H9 (cell line): ENCODE data around the gene NEMP1. TPM values are rescaled to one million over a fixed set of nuclear protein-coding genes. Genes with fewer than 3 reads are reported as not detected.

Experiments used
- DNase-seq: peaks from one replicate; pipeline ENCODE4 v3.0.0-alpha.2; 2017
- H2AFZ ChIP-seq: one replicate; pipeline ENCODE4 v1.6.1; 2013; ENCODE audit warnings: mild to moderate bottlenecking, low read length, control low read depth, moderate library complexity
- H2AK5ac ChIP-seq: 2 replicates; pipeline ENCODE4 v1.6.1; 2013; ENCODE audit warnings: low read length, control low read depth, mixed read lengths; ENCODE audit not compliant: insufficient read length
- H2BK120ac ChIP-seq: one replicate; pipeline ENCODE4 v1.6.1; 2013; ENCODE audit warnings: low read depth, mild to moderate bottlenecking, low read length, control low read depth, inconsistent platforms; ENCODE audit not compliant: poor library complexity, severe bottlenecking
- H2BK12ac ChIP-seq: 2 replicates; pipeline ENCODE4 v1.6.1; 2013; ENCODE audit warnings: low read length, control low read depth, mixed read lengths, low read depth; ENCODE audit not compliant: insufficient read length
- H2BK15ac ChIP-seq: 2 replicates; pipeline ENCODE4 v1.6.1; 2013; ENCODE audit warnings: low read depth, low read length, control low read depth
- H2BK20ac ChIP-seq: one replicate; pipeline ENCODE4 v1.6.1; 2013; ENCODE audit warnings: low read depth, mild to moderate bottlenecking, low read length, control low read depth, inconsistent platforms; ENCODE audit not compliant: poor library complexity, severe bottlenecking
- H2BK5ac ChIP-seq: 2 replicates; pipeline ENCODE4 v1.6.1; 2013; ENCODE audit warnings: low read length, control low read depth, mixed read lengths; ENCODE audit not compliant: insufficient read length
- H3K14ac ChIP-seq: 2 replicates; pipeline ENCODE4 v1.6.1; 2013; ENCODE audit warnings: low read length, control low read depth; ENCODE audit not compliant: insufficient read depth
- H3K18ac ChIP-seq: 2 replicates; pipeline ENCODE4 v1.6.1; 2013; ENCODE audit warnings: low read depth, mild to moderate bottlenecking, mixed read lengths, low read length, control low read depth; ENCODE audit not compliant: insufficient read length
- H3K23ac ChIP-seq: 2 replicates; pipeline ENCODE4 v1.6.1; 2013; ENCODE audit warnings: low read length, control low read depth, mixed read lengths, low read depth; ENCODE audit not compliant: insufficient read length
- H3K23me2 ChIP-seq: 2 replicates; pipeline ENCODE4 v1.6.1; 2013; ENCODE audit warnings: low read depth, mild to moderate bottlenecking, mixed read lengths, low read length, control low read depth; ENCODE audit not compliant: insufficient read length, poor library complexity, severe bottlenecking
- H3K27ac ChIP-seq: 2 replicates; pipeline ENCODE4 v1.5.1; 2013; ENCODE audit warnings: low read length, control low read depth, mixed read lengths, low read depth; ENCODE audit not compliant: insufficient read length
- H3K27me3 ChIP-seq: 2 replicates; pipeline ENCODE4 v1.6.1; 2013; ENCODE audit warnings: low read length, control low read depth, inconsistent platforms; ENCODE audit not compliant: insufficient read depth
- H3K4ac ChIP-seq: 2 replicates; pipeline ENCODE4 v1.6.1; 2013; ENCODE audit warnings: low read depth, mild to moderate bottlenecking, control low read depth, inconsistent platforms, low read length, moderate library complexity
- H3K4me1 ChIP-seq: 2 replicates; pipeline ENCODE4 v1.6.1; 2013; ENCODE audit warnings: low read length, control low read depth, inconsistent platforms; ENCODE audit not compliant: insufficient read depth
- H3K4me2 ChIP-seq: 2 replicates; pipeline ENCODE4 v1.6.1; 2013; ENCODE audit warnings: low read length, control low read depth, mixed read lengths; ENCODE audit not compliant: insufficient read length, insufficient read depth
- H3K56ac ChIP-seq: 2 replicates; pipeline ENCODE4 v1.6.1; 2013; ENCODE audit warnings: low read depth, mild to moderate bottlenecking, mixed read lengths, low read length, control low read depth; ENCODE audit not compliant: insufficient read length
- H3K79me1 ChIP-seq: 2 replicates; pipeline ENCODE4 v1.6.1; 2013; ENCODE audit warnings: low read depth, mild to moderate bottlenecking, moderate library complexity, low read length, control low read depth, inconsistent platforms; ENCODE audit not compliant: insufficient read depth, poor library complexity, severe bottlenecking
- H3K79me2 ChIP-seq: 2 replicates; pipeline ENCODE4 v1.6.1; 2013; ENCODE audit warnings: low read length, control low read depth, inconsistent platforms; ENCODE audit not compliant: insufficient read depth
- H3K9ac ChIP-seq: 2 replicates; pipeline ENCODE4 v1.6.1; 2013; ENCODE audit warnings: low read length, control low read depth, mixed read lengths; ENCODE audit not compliant: insufficient read length; ENCODE audit errors: extremely low read depth
- H3K9me3 ChIP-seq: one replicate; pipeline ENCODE4 v1.6.1; 2013; ENCODE audit warnings: low read depth, low read length, inconsistent platforms; ENCODE audit not compliant: control insufficient read depth
- H3T11ph ChIP-seq: one replicate; pipeline ENCODE4 v1.6.1; 2013; ENCODE audit warnings: mild to moderate bottlenecking, low read length, control low read depth, inconsistent platforms
- H4K20me1 ChIP-seq: one replicate; pipeline ENCODE4 v1.6.1; 2013; ENCODE audit not compliant: control insufficient read depth, insufficient read length, insufficient read depth
- H4K5ac ChIP-seq: 2 replicates; pipeline ENCODE4 v1.6.1; 2013; ENCODE audit warnings: low read depth, mild to moderate bottlenecking, mixed read lengths, low read length, control low read depth; ENCODE audit not compliant: insufficient read length
- H4K8ac ChIP-seq: replicated peaks from 2 replicates; pipeline ENCODE4 v1.6.1; 2013; ENCODE audit warnings: low read length, control low read depth, mixed read lengths, low read depth; ENCODE audit not compliant: insufficient read length
- H4K91ac ChIP-seq: 2 replicates; pipeline ENCODE4 v1.6.1; 2013; ENCODE audit warnings: low read depth, mild to moderate bottlenecking, moderate library complexity, mixed read lengths, low read length, control low read depth; ENCODE audit not compliant: insufficient read length
- H3K27ac Mint-ChIP-seq, 3 experiments: 2 replicates in 2 of 3; 3 replicates in 1 of 3; pipeline ENCODE4 v1.8.0; 2020 to 2021; ENCODE audit warnings: mixed read lengths in 3 of 3, mild to moderate bottlenecking in 1 of 3, moderate library complexity in 1 of 3
- H3K27me3 Mint-ChIP-seq: 2 replicates; pipeline ENCODE4 v1.8.0; 2021; ENCODE audit warnings: low read depth, mild to moderate bottlenecking, moderate library complexity, mixed read lengths
- H3K36me3 Mint-ChIP-seq, 3 experiments: 2 replicates in 2 of 3; 3 replicates in 1 of 3; pipeline ENCODE4 v1.8.0; 2020 to 2021; ENCODE audit warnings: low read depth in 3 of 3, mixed read lengths in 3 of 3; ENCODE audit not compliant: insufficient read depth in 1 of 3
- H3K4me1 Mint-ChIP-seq, 2 experiments: 2 replicates each; pipeline ENCODE4 v1.8.0; 2020; ENCODE audit warnings: mixed read lengths in 2 of 2
- H3K4me3 Mint-ChIP-seq, 2 experiments: 2 replicates in 1 of 2; 3 replicates in 1 of 2; pipeline ENCODE4 v1.8.0; 2020 to 2021; ENCODE audit warnings: mild to moderate bottlenecking in 2 of 2, mixed read lengths in 2 of 2, moderate library complexity in 1 of 2
- H3K9me3 Mint-ChIP-seq, 2 experiments: 2 replicates in 1 of 2; 3 replicates in 1 of 2; pipeline ENCODE4 v1.8.0; 2020; ENCODE audit warnings: mild to moderate bottlenecking in 2 of 2, mixed read lengths in 2 of 2, moderate library complexity in 1 of 2
- CTCF ChIP-seq: fragments of 200-600 bp; sonication (generic); conservative IDR thresholded peaks from 3 replicates; pipeline ENCODE4 v1.8.0; 2021; ENCODE audit warnings: antibody characterized with exemption, mild to moderate bottlenecking
- WGBS: extraction: QIAGEN DNeasy Blood & Tissue Kit; methylation state at CpG from one replicate; pipeline ENCODE4 v1.1.7; 2013; ENCODE audit warnings: missing lambda C conversion rate, low lambda C conversion rate, mixed read lengths; ENCODE audit not compliant: insufficient read length; ENCODE audit errors: extremely low coverage; 5-methylcytosine and 5-hydroxymethylcytosine counted together
- total RNA-seq: library from RNA; stranded (reverse); gene quantifications from 2 replicates; pipeline ENCODE4 v1.2.1, GENCODE V29; 2021

NEMP1 gene
- total RNA-seq, 1 experiment from 2014 or later = 50.1 TPM

GRCh38 chr12:57099766-57100165 is 21.2 kb upstream of the NEMP1 start:
- H2BK20ac ChIP-seq = no peak overlapping the region
- H3K23ac ChIP-seq = no peak overlapping the region
- WGBS = no CpG with 5 or more reads among the region's 12 CpGs
- H3K4me3 Mint-ChIP-seq = no peak overlapping the region
- H2BK12ac ChIP-seq = no peak overlapping the region
- no peak overlapping the region for H4K5ac ChIP-seq
- no peak overlapping the region for H4K91ac ChIP-seq
- no peak overlapping the region; a peak in 1 of 7 replicates for H3K27ac Mint-ChIP-seq
- no peaks in the 10 kb centered on the region; the same call in 1 of the 2 replicates for H3K27me3 Mint-ChIP-seq
- no peaks in the 10 kb centered on the region for H3K9me3 Mint-ChIP-seq
- no peak overlapping the region for H3K4ac ChIP-seq
- no peak overlapping the region for H3K27ac ChIP-seq
- no peak overlapping the region for H2AK5ac ChIP-seq
- no peak overlapping the region for H3K56ac ChIP-seq
- no peaks in the 10 kb centered on the region for H3K9me3 ChIP-seq
- no peak overlapping the region for H3K18ac ChIP-seq
- H3K14ac ChIP-seq = no peak overlapping the region
- H3K4me1 Mint-ChIP-seq = peaks cover 11 to 13% of the 10 kb centered on the region in 2 experiments
- H4K20me1 ChIP-seq = no peaks in the 10 kb centered on the region
- no peak overlapping the region for H3K4me2 ChIP-seq
- no peak for TF ChIP-seq CTCF
- H2BK120ac ChIP-seq = no peak overlapping the region
- H3K27me3 ChIP-seq = no peaks in the 10 kb centered on the region
- DNase-seq = no peak
- H3K79me2 ChIP-seq = no peaks in the 10 kb centered on the region
- H3K9ac ChIP-seq = no peak overlapping the region
- H3T11ph ChIP-seq = no peak overlapping the region
- H3K23me2 ChIP-seq = no peaks in the 10 kb centered on the region
- no peak overlapping the region for H2AFZ ChIP-seq
- no peaks in the 10 kb centered on the region for H3K4me1 ChIP-seq
- H4K8ac ChIP-seq = no peak overlapping the region
- peaks cover 4 to 64% (median 56%) of the 10 kb centered on the region in 3 experiments for H3K36me3 Mint-ChIP-seq
- H2BK5ac ChIP-seq = no peak overlapping the region
- H3K79me1 ChIP-seq = no peaks in the 10 kb centered on the region
- H2BK15ac ChIP-seq = no peak overlapping the region
